Neuronal stem cell (in vitro differentiated cells): ENCODE results near the gene MB.
"Not testable (repeated sequence)": the region's sequence is repeated elsewhere in the genome, so short reads cannot be mapped to it uniquely, and the experiment has no call there.

ENCODE experiments used
- DNase-seq: peaks from one replicate; pipeline ENCODE4 v3.0.0-alpha.2; 2013; ENCODE audit warnings: low spot score
- H2AFZ ChIP-seq: one replicate; pipeline ENCODE4 v1.6.1; 2013; ENCODE audit warnings: mild to moderate bottlenecking, low read length, inconsistent platforms
- H2AK5ac ChIP-seq: 2 replicates; pipeline ENCODE4 v1.6.1; 2013; ENCODE audit warnings: low read depth, mild to moderate bottlenecking, inconsistent platforms, low read length, moderate library complexity, mixed read lengths
- H2BK120ac ChIP-seq: 2 replicates; pipeline ENCODE4 v1.6.1; 2013; ENCODE audit warnings: low read depth, mild to moderate bottlenecking, inconsistent platforms, low read length, moderate library complexity, mixed read lengths
- H2BK12ac ChIP-seq: one replicate; pipeline ENCODE4 v1.6.1; 2013; ENCODE audit warnings: low read length, inconsistent platforms
- H2BK15ac ChIP-seq: 2 replicates; pipeline ENCODE4 v1.6.1; 2013; ENCODE audit warnings: mild to moderate bottlenecking, low read length, inconsistent platforms, mixed read lengths
- H2BK5ac ChIP-seq: one replicate; pipeline ENCODE4 v1.6.1; 2013; ENCODE audit warnings: inconsistent platforms, mild to moderate bottlenecking, low read length, moderate library complexity
- H3K14ac ChIP-seq: one replicate; pipeline ENCODE4 v1.6.1; 2013; ENCODE audit warnings: low read length, inconsistent platforms
- H3K18ac ChIP-seq: 2 replicates; pipeline ENCODE4 v1.6.1; 2013; ENCODE audit warnings: low read length, inconsistent platforms
- H3K23ac ChIP-seq: 2 replicates; pipeline ENCODE4 v1.6.1; 2013; ENCODE audit warnings: low read depth, mild to moderate bottlenecking, mixed read lengths, low read length, inconsistent platforms; ENCODE audit not compliant: poor library complexity
- H3K27ac ChIP-seq: replicated peaks from 3 replicates; pipeline ENCODE4 v1.5.1; 2013; ENCODE audit warnings: low read length, inconsistent platforms
- H3K27me3 ChIP-seq, 3 experiments: 2 replicates each; pipeline ENCODE4 v1.6.1; 2013; ENCODE audit warnings: low read length in 3 of 3, mild to moderate bottlenecking in 2 of 3, inconsistent platforms in 1 of 3, low read depth in 1 of 3, mixed read lengths in 1 of 3, moderate library complexity in 1 of 3; ENCODE audit not compliant: control insufficient read depth in 3 of 3, insufficient read depth in 3 of 3
- H3K36me3 ChIP-seq, 2 donors: replicated peaks in 1 of 2; 2 replicates each; pipeline ENCODE4 v1.6.1; 2013; ENCODE audit warnings: low read length in 2 of 2; ENCODE audit not compliant: control insufficient read depth in 2 of 2, insufficient read depth in 2 of 2
- H3K4ac ChIP-seq: 2 replicates; pipeline ENCODE4 v1.6.1; 2013; ENCODE audit warnings: inconsistent platforms, mild to moderate bottlenecking, low read length, moderate library complexity
- H3K4me1 ChIP-seq, 2 donors: 1 replicate in 1 of 2; 2 replicates in 1 of 2; pipeline ENCODE4 v1.6.1; 2013; ENCODE audit warnings: low read length in 2 of 2, low read depth in 1 of 2; ENCODE audit not compliant: control insufficient read depth in 2 of 2, insufficient read depth in 1 of 2
- H3K4me2 ChIP-seq: one replicate; pipeline ENCODE4 v1.6.1; 2013; ENCODE audit warnings: mild to moderate bottlenecking, low read length, inconsistent platforms; ENCODE audit not compliant: insufficient read depth, poor library complexity, severe bottlenecking
- H3K4me3 ChIP-seq, 2 donors: 2 replicates each; pipeline ENCODE4 v1.5.1; 2013; ENCODE audit warnings: low read length in 2 of 2, mild to moderate bottlenecking in 2 of 2, inconsistent platforms in 1 of 2, moderate library complexity in 1 of 2
- H3K79me1 ChIP-seq: one replicate; pipeline ENCODE4 v1.6.1; 2013; ENCODE audit warnings: low read depth, mild to moderate bottlenecking, inconsistent platforms, low read length, moderate library complexity
- H3K9ac ChIP-seq: one replicate; pipeline ENCODE4 v1.6.1; 2013; ENCODE audit warnings: mild to moderate bottlenecking, low read depth, low read length, inconsistent platforms; ENCODE audit not compliant: poor library complexity
- H3K9me3 ChIP-seq, 2 donors: replicated peaks in 1 of 2; 2 replicates each; pipeline versions ENCODE3 to v1.6.1; 2013; ENCODE audit warnings: low read length in 2 of 2, mild to moderate bottlenecking in 2 of 2, inconsistent platforms in 1 of 2, low read depth in 1 of 2, mixed read lengths in 1 of 2, moderate library complexity in 1 of 2; ENCODE audit not compliant: control insufficient read depth in 2 of 2, insufficient read depth in 1 of 2
- H4K8ac ChIP-seq: one replicate; pipeline ENCODE4 v1.6.1; 2013; ENCODE audit warnings: low read depth, mild to moderate bottlenecking, inconsistent platforms, low read length, moderate library complexity
- H4K91ac ChIP-seq: one replicate; pipeline ENCODE4 v1.6.1; 2013; ENCODE audit warnings: low read length, low read depth, mild to moderate bottlenecking, inconsistent platforms; ENCODE audit not compliant: poor library complexity
- WGBS, 2 donors: extraction: QIAGEN DNeasy Blood & Tissue Kit; methylation state at CpG; one replicate each; pipeline ENCODE4 v1.1.7; 2013; ENCODE audit warnings: missing lambda C conversion rate in 2 of 2, mixed read lengths in 1 of 2; ENCODE audit not compliant: insufficient read length in 2 of 2, insufficient replicate concordance in 1 of 2; ENCODE audit errors: extremely low coverage in 2 of 2; 5-methylcytosine and 5-hydroxymethylcytosine counted together

Gene MB

GRCh38 chr22:35625763-35626432 is 8.8 kb upstream of the MB start:
- H2BK15ac ChIP-seq: no peak overlapping the region
- peaks cover 3 to 6% of the 10 kb centered on the region in 2 donors for H3K4me1 ChIP-seq
- H3K4ac ChIP-seq: no peak overlapping the region
- no peaks in the 10 kb centered on the region for H3K79me1 ChIP-seq
- no peak overlapping the region for H3K4me3 ChIP-seq
- H2BK120ac ChIP-seq: no peak overlapping the region
- peaks cover 0 to 4% (median 0%) of the 10 kb centered on the region in 3 experiments for H3K27me3 ChIP-seq
- no peaks in the 10 kb centered on the region for H3K36me3 ChIP-seq
- no peak overlapping the region for H2BK5ac ChIP-seq
- H3K18ac ChIP-seq: no peak overlapping the region
- peaks cover 0 to 5% of the 10 kb centered on the region in 2 donors for H3K9me3 ChIP-seq
- no peak for DNase-seq
- no peak overlapping the region for H2AK5ac ChIP-seq
- no peak overlapping the region for H2BK12ac ChIP-seq
- H3K14ac ChIP-seq: no peak overlapping the region
- no peak overlapping the region for H3K27ac ChIP-seq
- H2AFZ ChIP-seq: no peak overlapping the region
- no peak overlapping the region for H3K23ac ChIP-seq
- WGBS, 2 donors: no CpG with 5 or more reads among the region's 10 CpGs
- no peak overlapping the region for H3K4me2 ChIP-seq
- H4K8ac ChIP-seq: no peak overlapping the region
- H4K91ac ChIP-seq: no peak overlapping the region
- H3K9ac ChIP-seq: no peak overlapping the region

DNA sequence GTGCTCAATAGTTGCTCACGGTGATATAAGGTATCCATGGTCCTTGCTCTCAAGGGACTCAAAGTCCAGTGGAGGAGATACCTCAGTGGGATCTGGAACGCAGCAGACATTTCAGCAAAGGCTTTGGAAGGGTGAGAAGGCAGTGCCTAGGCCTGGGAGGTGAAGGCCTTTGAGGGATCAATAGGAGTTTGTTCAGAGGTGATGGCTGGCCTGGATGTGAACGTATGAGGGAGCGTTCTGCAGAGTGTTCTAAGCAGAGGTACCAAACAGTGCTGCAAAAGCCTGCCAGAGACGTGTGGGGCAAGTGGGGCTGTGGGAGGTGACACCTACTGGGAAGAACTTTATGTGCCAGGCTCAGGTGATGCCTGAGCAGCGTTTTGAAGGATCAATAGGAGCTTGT is 7.4 kb upstream of the MB start:
- H3K27ac ChIP-seq: no peak overlapping the region
- H3K36me3 ChIP-seq: no peaks in the 10 kb centered on the region
- H3K4me1 ChIP-seq: peaks cover 6 to 10% of the 10 kb centered on the region in 2 donors
- no peaks in the 10 kb centered on the region for H3K79me1 ChIP-seq
- no peak overlapping the region for H2BK15ac ChIP-seq
- no peak overlapping the region for H3K4ac ChIP-seq
- no peak overlapping the region for H4K8ac ChIP-seq
- no peak overlapping the region for H2BK120ac ChIP-seq
- H4K91ac ChIP-seq: no peak overlapping the region
- no peak overlapping the region for H3K4me3 ChIP-seq
- H3K4me2 ChIP-seq: no peak overlapping the region
- no peak overlapping the region for H3K9ac ChIP-seq
- peak overlapping the region; percentile 1 for H2AK5ac ChIP-seq
- peaks cover 0 to 6% (median 0%) of the 10 kb centered on the region in 3 experiments for H3K27me3 ChIP-seq
- no peak overlapping the region for H3K14ac ChIP-seq
- no peak overlapping the region for H2BK5ac ChIP-seq
- WGBS, 2 donors: no CpG with 5 or more reads among the region's 6 CpGs
- H3K23ac ChIP-seq: no peak overlapping the region
- H2BK12ac ChIP-seq: no peak overlapping the region
- H2AFZ ChIP-seq: no peak overlapping the region
- no peak overlapping the region for H3K18ac ChIP-seq
- no peak for DNase-seq
- H3K9me3 ChIP-seq: peaks cover 0 to 5% of the 10 kb centered on the region in 2 donors

DNA sequence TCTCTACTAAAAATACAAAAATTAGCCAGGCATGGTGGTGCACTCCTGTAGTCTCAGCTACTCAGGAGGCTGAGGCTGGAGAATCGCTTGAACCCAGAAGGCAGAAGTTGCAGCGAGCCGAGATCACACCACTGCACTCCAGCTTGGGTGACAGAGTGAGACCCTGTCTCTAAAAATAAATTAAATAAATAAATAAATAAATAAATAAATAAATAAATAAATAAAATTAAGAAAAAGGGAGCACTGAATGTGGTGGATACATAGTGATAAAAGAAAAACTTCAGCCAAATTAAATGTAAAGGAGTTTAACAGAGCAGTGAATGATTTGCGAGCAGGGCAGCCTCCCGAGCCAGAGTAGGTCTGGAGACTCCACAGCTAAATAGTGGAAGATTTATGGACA is 6.8 kb upstream of the MB start:
- not testable (repeated sequence) for H2BK15ac ChIP-seq, H3K4me3 ChIP-seq, H4K8ac ChIP-seq, H2AK5ac ChIP-seq, H3K9me3 ChIP-seq, H3K4ac ChIP-seq, DNase-seq, H3K36me3 ChIP-seq, H2BK5ac ChIP-seq, H3K14ac ChIP-seq, H2AFZ ChIP-seq, H4K91ac ChIP-seq, H3K18ac ChIP-seq, H3K4me2 ChIP-seq, H3K27me3 ChIP-seq, H3K79me1 ChIP-seq, H3K27ac ChIP-seq, H3K4me1 ChIP-seq, H3K9ac ChIP-seq, H2BK120ac ChIP-seq, H3K23ac ChIP-seq, H2BK12ac ChIP-seq
- no CpG with 5 or more reads among the region's 5 CpGs for WGBS, 2 donors

DNA sequence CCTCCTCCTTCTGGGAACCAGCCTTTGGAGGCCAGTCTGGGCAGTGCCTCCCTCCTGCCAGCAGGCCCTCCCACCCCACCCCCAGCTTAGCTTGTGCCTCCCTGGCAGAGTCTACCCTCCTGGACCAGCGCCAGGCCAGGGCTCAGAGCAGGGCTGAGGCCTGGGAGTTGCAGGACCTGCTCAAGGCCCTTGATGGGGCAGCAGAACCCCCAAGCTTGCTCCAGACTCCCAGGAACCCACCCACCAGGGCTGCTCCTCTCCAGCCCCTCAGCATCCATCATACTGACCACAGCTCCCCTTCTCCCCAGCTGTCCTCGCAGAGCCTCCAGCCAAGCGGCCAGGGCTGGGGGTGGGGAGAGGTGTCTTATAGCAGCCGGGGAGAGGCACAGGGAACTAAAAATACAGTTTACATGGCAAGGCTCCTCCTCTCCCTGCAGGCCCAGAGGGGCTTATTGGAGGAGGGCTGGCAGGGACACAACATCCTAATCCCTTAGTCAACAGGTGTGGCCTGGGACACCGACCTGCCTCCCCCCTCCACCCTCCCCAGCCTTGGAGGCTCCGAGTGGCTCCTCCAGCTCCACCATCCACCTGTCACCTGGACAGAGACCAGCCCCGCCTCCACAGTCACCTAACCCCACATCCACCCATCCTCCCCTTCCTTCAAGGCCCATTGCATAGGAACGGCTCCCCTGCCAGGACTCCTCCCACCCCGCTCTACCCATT is 5.2 kb upstream of the MB start:
- Histone ChIP-seq H3K23ac (peak overlapping the region; percentile 19), H3K36me3 (no peaks in the 10 kb centered on the region), H2BK12ac (no peak overlapping the region), H2BK120ac (no peak overlapping the region), H3K14ac (no peak overlapping the region), H3K27me3 (peaks cover 0 to 9% (median 0%) of the 10 kb centered on the region in 3 experiments), H3K79me1 (no peaks in the 10 kb centered on the region), H3K9ac (no peak overlapping the region), H2AK5ac (peak overlapping the region; percentile 84), H2BK5ac (no peak overlapping the region), H3K27ac (no peak overlapping the region), H3K18ac (peak overlapping the region; percentile 76), H3K9me3 (peaks cover 0 to 2% of the 10 kb centered on the region in 2 donors), H2AFZ (no peak overlapping the region), H3K4me2 (no peak overlapping the region), H3K4me1 (peaks cover 6 to 8% of the 10 kb centered on the region in 2 donors), H4K8ac (no peak overlapping the region), H2BK15ac (peak overlapping the region; percentile 51), H3K4me3 (no peak overlapping the region), H4K91ac (no peak overlapping the region), H3K4ac (no peak overlapping the region)
- no peak for DNase-seq
- no CpG with 5 or more reads among the region's 9 CpGs for WGBS, 2 donors
